Activated CD4-positive, alpha-beta T cell treated with anti-CD3 and anti-CD28 coated beads for 24 hours (primary cell): ENCODE measurements around the gene ACO1.
A peak's percentile ranks its signal among the peaks of the same experiment; 100 is the strongest.

Source experiments
- DNase-seq, 2 donors: peaks; one replicate each; pipeline ENCODE4 v3.0.0-alpha.2; 2020; ENCODE audit warnings: low read depth in 2 of 2

ACO1 gene

GRCh38 chr9:32419921-32420320 is 35.5 kb downstream of the ACO1 start:
- no peak for DNase-seq

GRCh38 chr9:32422237-32422806 is 37.9 kb downstream of the ACO1 start:
- no peak for DNase-seq

- DNase-seq: no peak
Measured at GRCh38 chr9:32423371-32423770, 38.9 kb downstream of the ACO1 start.

GRCh38 chr9:32424616-32425015 is 40.2 kb downstream of the ACO1 start:
- no peak for DNase-seq

- no peak for DNase-seq
Measured at GRCh38 chr9:32426278-32426939, 42.0 kb downstream of the ACO1 start.

GRCh38 chr9:32427111-32427873 is 42.8 kb downstream of the ACO1 start:
- DNase-seq: no peak

GRCh38 chr9:32430720-32431119 is 46.3 kb downstream of the ACO1 start:
- DNase-seq: no peak

GRCh38 chr9:32431196-32431595 is 46.8 kb downstream of the ACO1 start:
- no peak for DNase-seq

GRCh38 chr9:32431940-32432555 is 47.6 kb downstream of the ACO1 start:
- DNase-seq: peak; percentile 4 to 7

GRCh38 chr9:32434892-32435291 is 50.4 kb downstream of the ACO1 start:
- DNase-seq: no peak

- DNase-seq: no peak
Measured at GRCh38 chr9:32441678-32442077, 57.2 kb downstream of the ACO1 start.

GRCh38 chr9:32442433-32442832 is 58.0 kb downstream of the ACO1 start:
- DNase-seq: no peak

GRCh38 chr9:32449969-32450368 is 65.5 kb downstream of the ACO1 start:
- DNase-seq: no peak

GRCh38 chr9:32454280-32454679 is 69.8 kb downstream of the ACO1 start:
- no peak for DNase-seq

GRCh38 chr9:32455738-32456137 is 71.3 kb downstream of the ACO1 start:
- DNase-seq: no peak

- DNase-seq: no peak
Measured at GRCh38 chr9:32456564-32456963, 72.1 kb downstream of the ACO1 start.

- no peak for DNase-seq
Measured at GRCh38 chr9:32463500-32464293, 79.3 kb downstream of the ACO1 start.

GRCh38 chr9:32468740-32469139 is 84.3 kb downstream of the ACO1 start:
- no peak for DNase-seq

- no peak for DNase-seq
Measured at GRCh38 chr9:32472344-32472743, 87.9 kb downstream of the ACO1 start.

- no peak for DNase-seq
Measured at GRCh38 chr9:32483343-32483742, 98.9 kb downstream of the ACO1 start.

- DNase-seq: no peak
Measured at GRCh38 chr9:32486839-32487562, 102.6 kb downstream of the ACO1 start.
